GM23248 (cell line): Measurements from ENCODE around the gene NYAP2. TPM values are rescaled to one million over a fixed set of nuclear protein-coding genes. Genes with fewer than 3 reads are reported as not detected.

Experiments used
- DNase-seq: peaks from one replicate; pipeline ENCODE4 v3.0.0-alpha.2; 2015
- H2AFZ ChIP-seq: fragments of 200-600 bp; sonication (generic); 2 replicates; pipeline ENCODE4 v1.6.1; 2016; ENCODE audit warnings: antibody characterized with exemption
- H3F3A ChIP-seq: fragments of 200-600 bp; sonication (generic); 2 replicates; pipeline ENCODE4 v1.6.1; 2016; ENCODE audit warnings: mild to moderate bottlenecking, antibody characterized with exemption, mixed run types; ENCODE audit not compliant: insufficient read depth
- H3K27ac ChIP-seq: fragments of 200-600 bp; sonication (generic); 2 replicates; pipeline ENCODE4 v1.5.1; 2016; ENCODE audit warnings: mild to moderate bottlenecking
- H3K27me3 ChIP-seq: fragments of 200-600 bp; sonication (generic); replicated peaks from 2 replicates; pipeline ENCODE4 v1.6.1; 2016; ENCODE audit warnings: mild to moderate bottlenecking; ENCODE audit not compliant: insufficient read depth
- H3K36me3 ChIP-seq: fragments of 200-600 bp; sonication (generic); 2 replicates; pipeline ENCODE4 v1.6.1; 2016; ENCODE audit warnings: low read depth, mild to moderate bottlenecking
- H3K4me1 ChIP-seq: fragments of 200-600 bp; sonication (generic); 2 replicates; pipeline ENCODE4 v1.6.1; 2016; ENCODE audit warnings: mild to moderate bottlenecking; ENCODE audit not compliant: insufficient read depth
- H3K4me2 ChIP-seq: fragments of 200-600 bp; sonication (generic); one replicate; pipeline ENCODE4 v1.6.1; 2016; ENCODE audit warnings: mild to moderate bottlenecking; ENCODE audit not compliant: unreplicated experiment
- H3K4me3 ChIP-seq: fragments of 200-600 bp; sonication (generic); 2 replicates; pipeline ENCODE4 v1.5.1; 2016; ENCODE audit warnings: mild to moderate bottlenecking
- H3K79me2 ChIP-seq: fragments of 200-600 bp; sonication (generic); 2 replicates; pipeline ENCODE4 v1.6.1; 2016; ENCODE audit warnings: mild to moderate bottlenecking; ENCODE audit not compliant: insufficient read depth
- H3K9ac ChIP-seq: fragments of 200-600 bp; sonication (generic); 2 replicates; pipeline ENCODE4 v1.6.1; 2016; ENCODE audit warnings: mild to moderate bottlenecking
- H3K9me2 ChIP-seq: fragments of 200-600 bp; sonication (generic); 2 replicates; pipeline ENCODE4 v1.6.1; 2016; ENCODE audit warnings: mixed run types, mild to moderate bottlenecking, moderate library complexity; ENCODE audit not compliant: insufficient read depth
- H3K9me3 ChIP-seq: fragments of 200-600 bp; sonication (generic); one replicate; pipeline ENCODE4 v1.6.1; 2017; ENCODE audit warnings: low read depth
- H4K20me1 ChIP-seq: fragments of 200-600 bp; sonication (generic); 2 replicates; pipeline ENCODE4 v1.6.0; 2016; ENCODE audit not compliant: insufficient read depth
- EZH2 ChIP-seq: fragments of 200-600 bp; sonication (generic); IDR thresholded peaks from 2 replicates; pipeline ENCODE4 v1.6.1; 2018; ENCODE audit warnings: antibody characterized with exemption, mild to moderate bottlenecking; ENCODE audit not compliant: insufficient read depth, poor library complexity, severe bottlenecking
- EZH2phosphoT487 ChIP-seq: fragments of 200-600 bp; sonication (generic); IDR thresholded peaks from 2 replicates; pipeline ENCODE4 v1.6.1; 2018; ENCODE audit warnings: antibody characterized with exemption, moderate library complexity, mild to moderate bottlenecking, low read depth; ENCODE audit not compliant: insufficient read depth
- WGBS, 2 experiments: methylation state at CpG; one replicate each; pipeline ENCODE4 v1.1.6; 2015 to 2017; ENCODE audit warnings: low lambda C conversion rate in 2 of 2, low coverage in 1 of 2; ENCODE audit errors: missing lambda C conversion rate in 2 of 2; 5-methylcytosine and 5-hydroxymethylcytosine counted together
- in situ Hi-C: fragments of 300-500 bp; cut with MboI; formaldehyde crosslinking; loops from 2 replicates; pipeline ENCODE4 v1.15.0; 2020
- polyA plus RNA-seq: library from polyadenylated mRNA; unstranded; fragments of >200 nt; fragmentation: Nextera tagmentation; extraction: Ambion mirVana; gene quantifications from 2 replicates; pipeline ENCODE4 v1.2.1, GENCODE V29; 2016
- total RNA-seq: library from RNA; depleted of rRNA; stranded (reverse); fragments of >200 nt; shearing (Covaris generic); gene quantifications from 2 replicates; pipeline ENCODE4 v1.2.3, GENCODE V29; 2014

The NYAP2 gene
- total and polyA plus RNA-seq, 2 experiments from 2014 or later: not detected

DNA sequence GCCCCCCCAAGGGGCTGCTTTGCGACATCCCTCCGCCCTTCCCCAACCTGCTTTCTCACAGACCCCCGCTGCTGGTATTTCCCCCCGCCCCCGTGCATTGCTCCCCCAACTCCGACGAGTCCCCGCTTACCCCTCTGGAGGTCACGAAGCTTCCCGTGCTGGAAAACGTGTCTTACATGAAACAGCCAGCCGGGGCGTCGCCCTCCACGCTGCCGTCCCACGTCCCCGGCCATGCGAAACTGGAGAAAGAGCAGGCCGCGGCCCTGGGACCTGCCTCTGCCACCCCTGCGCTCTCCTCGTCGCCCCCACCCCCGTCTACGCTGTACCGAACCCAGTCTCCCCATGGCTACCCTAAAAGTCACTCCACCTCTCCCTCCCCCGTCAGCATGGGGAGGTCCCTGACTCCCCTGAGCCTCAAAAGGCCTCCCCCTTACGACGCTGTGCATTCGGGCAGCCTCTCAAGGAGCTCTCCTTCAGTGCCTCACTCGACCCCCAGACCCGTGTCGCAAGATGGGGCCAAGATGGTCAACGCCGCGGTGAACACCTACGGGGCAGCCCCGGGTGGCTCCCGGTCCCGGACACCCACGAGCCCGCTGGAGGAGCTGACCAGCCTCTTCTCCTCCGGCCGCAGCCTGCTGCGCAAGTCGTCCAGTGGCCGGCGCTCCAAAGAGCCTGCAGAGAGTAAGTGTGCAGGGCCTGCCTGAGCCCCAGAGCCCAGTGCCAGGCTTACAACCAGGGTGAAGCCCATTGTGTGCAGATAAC is 183.0 kb downstream of the NYAP2 start:
- Histone ChIP-seq H3K27me3 (no peaks in the 10 kb centered on the region; the same call in 1 of the 2 replicates), H3F3A (no peaks in the 10 kb centered on the region), H3K9me2 (no peaks in the 10 kb centered on the region), H3K4me1 (no peaks in the 10 kb centered on the region), H3K9me3 (no peaks in the 10 kb centered on the region), H3K4me3 (no peak overlapping the region), H3K79me2 (no peaks in the 10 kb centered on the region), H3K36me3 (no peaks in the 10 kb centered on the region), H3K27ac (no peak overlapping the region), H2AFZ (no peak overlapping the region), H3K4me2 (no peak overlapping the region), H4K20me1 (no peaks in the 10 kb centered on the region), H3K9ac (no peak overlapping the region)
- DNase-seq: no peak
- 68% methylated on average over 32 to 49 of the region's 49 CpGs for WGBS, 2 experiments
- in situ Hi-C loops: no loop called here
- no peak for TF ChIP-seq EZH2
- TF ChIP-seq EZH2phosphoT487: no peak

DNA sequence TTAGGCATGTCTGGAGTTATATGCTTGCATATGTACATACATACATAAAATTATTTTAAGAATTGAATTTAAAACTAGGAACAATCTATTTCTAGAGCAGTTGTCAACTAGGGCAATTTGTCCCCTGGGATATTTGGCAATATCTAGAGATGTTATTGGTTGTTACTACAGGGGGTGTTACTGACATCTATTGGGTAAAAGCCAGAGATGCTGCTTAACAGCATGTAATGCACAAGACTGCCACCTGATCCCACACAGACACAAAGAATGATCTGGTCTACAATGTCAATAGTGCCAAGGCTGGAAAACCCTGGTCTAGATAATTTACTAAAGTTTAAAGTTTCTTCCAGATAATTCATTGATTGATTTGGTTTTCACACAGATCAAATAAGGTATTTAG is 185.3 kb downstream of the NYAP2 start:
- Histone ChIP-seq H3K27ac (no peak overlapping the region), H3K9ac (no peak overlapping the region), H3K79me2 (no peaks in the 10 kb centered on the region), H2AFZ (no peak overlapping the region), H3K4me1 (no peaks in the 10 kb centered on the region), H3K4me3 (no peak overlapping the region), H3F3A (no peaks in the 10 kb centered on the region), H3K4me2 (no peak overlapping the region), H3K27me3 (no peaks in the 10 kb centered on the region; the same call in 1 of the 2 replicates), H3K36me3 (no peaks in the 10 kb centered on the region), H3K9me3 (no peaks in the 10 kb centered on the region), H4K20me1 (no peaks in the 10 kb centered on the region), H3K9me2 (no peaks in the 10 kb centered on the region)
- in situ Hi-C loops: no loop called here
- no peak for DNase-seq
- TF ChIP-seq EZH2phosphoT487 (no peak), EZH2 (no peak)

DNA sequence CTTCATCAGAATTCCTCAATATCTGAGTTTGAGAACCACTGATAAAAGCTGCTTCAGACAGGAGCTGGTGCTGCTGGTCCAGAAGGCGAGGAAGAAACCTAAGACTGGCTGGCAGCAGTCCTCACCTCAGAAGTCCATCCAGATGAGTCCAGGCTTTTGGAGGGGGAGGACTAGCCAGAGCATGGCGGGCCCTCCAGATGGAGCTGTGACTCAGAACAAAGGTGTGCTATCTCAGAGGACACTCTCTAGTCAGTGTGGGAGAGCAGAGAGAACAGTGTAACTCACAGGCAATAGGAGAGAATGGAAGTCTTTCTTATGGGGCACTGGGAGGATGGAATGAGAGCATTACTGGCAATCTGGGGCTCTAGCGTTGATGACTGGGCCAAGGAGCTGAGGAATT is 191.4 kb downstream of the NYAP2 start:
- Histone ChIP-seq H2AFZ (no peak overlapping the region), H4K20me1 (no peaks in the 10 kb centered on the region), H3K4me2 (no peak overlapping the region), H3K27me3 (no peaks in the 10 kb centered on the region), H3K4me1 (no peaks in the 10 kb centered on the region), H3K4me3 (no peak overlapping the region), H3K9me2 (no peaks in the 10 kb centered on the region), H3F3A (no peaks in the 10 kb centered on the region), H3K36me3 (no peaks in the 10 kb centered on the region), H3K79me2 (no peaks in the 10 kb centered on the region), H3K9ac (no peak overlapping the region), H3K9me3 (no peaks in the 10 kb centered on the region), H3K27ac (no peak overlapping the region)
- 37 to 38% methylated on average over 3 of the region's 3 CpGs for WGBS, 2 experiments
- TF ChIP-seq EZH2: no peak
- TF ChIP-seq EZH2phosphoT487: no peak
- in situ Hi-C loops: no loop called here
- no peak for DNase-seq

DNA sequence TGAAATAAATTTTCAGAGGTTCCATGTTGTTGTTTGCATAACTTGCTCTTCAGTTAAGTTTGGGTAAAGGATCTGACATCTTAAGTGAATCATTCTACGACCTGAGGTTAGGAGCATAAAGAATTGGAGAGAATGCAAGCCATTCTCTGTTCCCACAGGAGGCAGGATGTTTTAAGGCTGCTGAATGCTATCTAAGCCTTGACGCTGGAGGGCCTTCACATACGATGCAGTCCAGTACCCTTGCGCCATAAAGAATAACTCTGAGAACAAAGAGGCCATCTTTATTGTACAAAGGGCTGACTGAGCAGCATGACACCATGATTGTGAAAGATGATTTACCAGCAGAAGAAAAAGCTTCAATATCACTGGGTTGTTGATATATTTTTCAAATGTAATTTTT is 198.4 kb downstream of the NYAP2 start:
- H3K27ac ChIP-seq: no peak overlapping the region
- H3K79me2 ChIP-seq: no peaks in the 10 kb centered on the region
- H3K36me3 ChIP-seq: no peaks in the 10 kb centered on the region
- H3K9me2 ChIP-seq: no peaks in the 10 kb centered on the region
- no peak overlapping the region for H3K4me3 ChIP-seq
- 23 to 25% methylated on average over 4 of the region's 4 CpGs for WGBS, 2 experiments
- H3F3A ChIP-seq: no peaks in the 10 kb centered on the region
- no peaks in the 10 kb centered on the region for H3K9me3 ChIP-seq
- in situ Hi-C loops: no loop called here
- H3K27me3 ChIP-seq: no peaks in the 10 kb centered on the region; the same call in 1 of the 2 replicates
- H3K4me1 ChIP-seq: no peaks in the 10 kb centered on the region
- TF ChIP-seq EZH2: no peak
- no peak for TF ChIP-seq EZH2phosphoT487
- H4K20me1 ChIP-seq: no peaks in the 10 kb centered on the region
- peak; percentile 2 for DNase-seq
- no peak overlapping the region for H2AFZ ChIP-seq
- no peak overlapping the region for H3K9ac ChIP-seq
- H3K4me2 ChIP-seq: no peak overlapping the region

DNA sequence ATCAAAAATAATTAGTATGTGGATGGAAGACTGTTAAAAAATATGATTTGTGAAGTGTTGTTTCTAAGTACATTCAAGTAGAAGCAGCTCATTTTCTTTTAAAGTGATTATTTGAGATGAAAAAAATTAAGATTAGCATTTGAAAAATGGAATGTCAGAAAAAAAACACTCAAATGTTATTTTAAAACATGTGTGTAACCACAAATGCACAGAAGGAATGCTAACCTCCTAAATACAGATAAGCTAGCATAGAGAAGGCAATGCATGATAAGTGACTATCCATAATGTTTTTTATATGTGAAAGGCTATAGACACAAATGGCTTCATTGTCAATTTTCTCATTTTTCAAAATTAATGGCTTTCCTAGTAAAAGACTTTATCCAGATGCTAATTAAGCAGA is 198.9 kb downstream of the NYAP2 start:
- H3K9me2 ChIP-seq: no peaks in the 10 kb centered on the region
- no peaks in the 10 kb centered on the region for H3K9me3 ChIP-seq
- H3K27me3 ChIP-seq: no peaks in the 10 kb centered on the region; the same call in 1 of the 2 replicates
- no peak overlapping the region for H3K9ac ChIP-seq
- no peak overlapping the region for H3K4me3 ChIP-seq
- H4K20me1 ChIP-seq: no peaks in the 10 kb centered on the region
- H3K4me1 ChIP-seq: no peaks in the 10 kb centered on the region
- no peak for DNase-seq
- in situ Hi-C loops: no loop called here
- H3K36me3 ChIP-seq: no peaks in the 10 kb centered on the region
- no peak overlapping the region for H2AFZ ChIP-seq
- H3F3A ChIP-seq: no peaks in the 10 kb centered on the region
- no peak overlapping the region for H3K4me2 ChIP-seq
- H3K79me2 ChIP-seq: no peaks in the 10 kb centered on the region
- no peak overlapping the region for H3K27ac ChIP-seq
- TF ChIP-seq EZH2 (no peak), EZH2phosphoT487 (no peak)
